Fibroblast of pulmonary artery (primary cell): ENCODE measurements around the gene PNPLA7.
A peak's percentile ranks its signal among the peaks of the same experiment; 100 is the strongest.
"Not testable (repeated sequence)": the region's sequence is repeated elsewhere in the genome, so short reads cannot be mapped to it uniquely, and the experiment has no call there.

Experiments used
- DNase-seq: peaks from one replicate; pipeline ENCODE4 v3.0.0-alpha.2; 2010; ENCODE audit warnings: low read depth
- H3K4me3 ChIP-seq: replicated peaks from 2 replicates; pipeline ENCODE4 v1.5.1; 2011; ENCODE audit warnings: low read depth, mild to moderate bottlenecking, control low read depth, low read length, moderate library complexity
- TF ChIP-seq, protein P1 (sequence below): IDR thresholded peaks from 2 replicates; pipeline ENCODE4 v1.5.1; 2011; ENCODE audit warnings: mild to moderate bottlenecking, control low read depth, low read length, inconsistent platforms; ENCODE audit errors: missing control alignments

The PNPLA7 gene

GRCh38 chr9:137558127-137558526, 7.9 kb upstream of the PNPLA7 start:
- TF ChIP-seq, protein P1, sequence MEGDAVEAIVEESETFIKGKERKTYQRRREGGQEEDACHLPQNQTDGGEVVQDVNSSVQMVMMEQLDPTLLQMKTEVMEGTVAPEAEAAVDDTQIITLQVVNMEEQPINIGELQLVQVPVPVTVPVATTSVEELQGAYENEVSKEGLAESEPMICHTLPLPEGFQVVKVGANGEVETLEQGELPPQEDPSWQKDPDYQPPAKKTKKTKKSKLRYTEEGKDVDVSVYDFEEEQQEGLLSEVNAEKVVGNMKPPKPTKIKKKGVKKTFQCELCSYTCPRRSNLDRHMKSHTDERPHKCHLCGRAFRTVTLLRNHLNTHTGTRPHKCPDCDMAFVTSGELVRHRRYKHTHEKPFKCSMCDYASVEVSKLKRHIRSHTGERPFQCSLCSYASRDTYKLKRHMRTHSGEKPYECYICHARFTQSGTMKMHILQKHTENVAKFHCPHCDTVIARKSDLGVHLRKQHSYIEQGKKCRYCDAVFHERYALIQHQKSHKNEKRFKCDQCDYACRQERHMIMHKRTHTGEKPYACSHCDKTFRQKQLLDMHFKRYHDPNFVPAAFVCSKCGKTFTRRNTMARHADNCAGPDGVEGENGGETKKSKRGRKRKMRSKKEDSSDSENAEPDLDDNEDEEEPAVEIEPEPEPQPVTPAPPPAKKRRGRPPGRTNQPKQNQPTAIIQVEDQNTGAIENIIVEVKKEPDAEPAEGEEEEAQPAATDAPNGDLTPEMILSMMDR: no peak
- no peak for DNase-seq
- no peak overlapping the region for H3K4me3 ChIP-seq

DNA sequence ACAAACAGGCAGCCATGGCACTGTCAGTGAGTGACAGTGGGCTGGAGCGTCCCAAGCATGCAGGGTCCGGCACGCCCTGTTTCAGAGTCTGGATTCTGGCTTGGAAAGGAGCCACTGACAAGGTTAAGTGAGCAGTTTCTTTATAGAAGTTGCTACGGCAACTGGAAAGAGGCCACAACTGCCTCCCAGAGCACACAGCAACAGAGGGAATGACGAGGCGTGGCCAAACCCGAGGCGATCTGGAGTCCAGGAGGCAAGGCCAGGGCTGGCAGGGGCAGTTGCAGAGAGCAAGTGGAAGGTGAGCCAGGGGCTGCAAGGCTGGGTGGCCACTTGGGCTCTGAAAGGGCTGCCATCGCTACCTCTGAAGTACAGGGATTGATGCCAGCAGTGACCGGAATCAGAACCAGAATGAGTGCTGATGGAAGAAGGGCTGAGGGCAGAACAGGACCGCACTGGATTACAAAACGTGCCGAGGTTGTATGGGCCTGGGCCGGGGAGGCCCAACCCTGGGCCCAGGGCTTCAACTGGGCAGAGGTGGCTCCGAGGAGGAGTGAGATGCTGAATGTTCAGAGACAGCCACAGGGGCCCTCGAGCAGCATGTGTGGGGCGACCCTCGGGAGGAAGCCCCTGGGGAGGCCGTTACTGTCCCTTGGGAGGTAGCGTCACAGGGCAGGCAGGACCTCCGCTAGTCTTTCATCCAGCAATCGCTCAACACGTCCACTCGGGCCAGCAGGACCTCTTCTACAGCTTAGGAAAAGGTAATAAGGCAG, 6.1 kb upstream of the PNPLA7 start:
- H3K4me3 ChIP-seq: no peak overlapping the region
- TF ChIP-seq, protein P1: no peak
- DNase-seq: peak; percentile 15

DNA sequence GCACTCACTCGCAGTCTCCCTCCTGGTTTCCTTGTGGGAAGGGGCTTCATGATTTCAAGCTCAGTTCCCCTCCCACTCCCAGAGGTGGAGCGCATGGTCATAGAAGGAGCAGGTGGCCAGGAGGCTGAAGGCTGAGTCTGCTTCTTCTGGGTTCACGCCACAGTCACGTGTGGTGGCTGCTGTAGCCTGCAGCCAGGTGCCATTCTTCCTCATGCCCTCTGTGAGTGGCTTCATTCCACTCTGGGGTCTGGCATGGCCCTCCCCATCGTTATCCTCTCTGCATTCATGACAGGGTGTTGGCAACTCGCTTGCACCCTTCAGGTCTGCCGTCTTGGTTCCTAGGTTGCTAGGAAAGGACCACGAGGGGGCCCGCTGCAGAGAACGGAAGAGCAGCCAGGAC, 5.0 kb upstream of the PNPLA7 start:
- TF ChIP-seq, protein P1: no peak
- H3K4me3 ChIP-seq: no peak overlapping the region
- DNase-seq: no peak

- TF ChIP-seq, protein P1: no peak
- no peak for DNase-seq
- no peak overlapping the region for H3K4me3 ChIP-seq
Measured at GRCh38 chr9:137554349-137554748, 4.1 kb upstream of the PNPLA7 start.

- H3K4me3 ChIP-seq, DNase-seq: not testable (repeated sequence)
Measured at GRCh38 chr9:137553654-137554053, 3.5 kb upstream of the PNPLA7 start.

DNA sequence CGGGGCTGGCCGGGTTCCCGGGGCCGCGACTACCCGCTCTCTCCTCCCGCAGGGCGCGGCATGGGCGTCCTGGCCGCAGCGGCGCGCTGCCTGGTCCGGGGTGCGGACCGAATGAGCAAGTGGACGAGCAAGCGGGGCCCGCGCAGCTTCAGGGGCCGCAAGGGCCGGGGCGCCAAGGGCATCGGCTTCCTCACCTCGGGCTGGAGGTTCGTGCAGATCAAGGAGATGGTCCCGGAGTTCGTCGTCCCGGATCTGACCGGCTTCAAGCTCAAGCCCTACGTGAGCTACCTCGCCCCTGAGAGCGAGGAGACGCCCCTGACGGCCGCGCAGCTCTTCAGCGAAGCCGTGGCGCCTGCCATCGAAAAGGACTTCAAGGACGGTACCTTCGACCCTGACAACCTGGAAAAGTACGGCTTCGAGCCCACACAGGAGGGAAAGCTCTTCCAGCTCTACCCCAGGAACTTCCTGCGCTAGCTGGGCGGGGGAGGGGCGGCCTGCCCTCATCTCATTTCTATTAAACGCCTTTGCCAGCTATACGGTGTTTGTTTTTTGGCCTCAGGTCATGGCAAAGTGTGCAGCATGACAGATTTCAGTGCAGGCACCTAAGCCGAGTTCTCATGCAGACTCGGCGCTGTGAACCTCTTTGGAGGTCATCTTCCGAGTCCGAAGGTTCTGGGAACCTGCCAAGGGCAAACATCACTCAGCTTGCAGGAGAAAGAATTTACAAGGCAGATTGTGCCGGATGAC, 2.0 kb upstream of the PNPLA7 start:
- TF ChIP-seq, protein P1: no peak
- peak overlapping the region; percentile 79 for H3K4me3 ChIP-seq
- no peak for DNase-seq

- TF ChIP-seq, protein P1: peak; percentile 39
- DNase-seq: peak; percentile 80
- H3K4me3 ChIP-seq: peak within 1 kb of the TSS; percentile 79
Measured at GRCh38 chr9:137551264-137552021, 1.2 kb upstream of the PNPLA7 start, which contains the start of gene MRPL41. Gene MRPL41 (plus strand): TSS chr9:137551879. CDS start chr9:137552082, 203 bp downstream.

GRCh38 chr9:137550958-137551263, 709 bp upstream of the PNPLA7 start:
- peak overlapping the region; percentile 62 for H3K4me3 ChIP-seq
- DNase-seq: not testable (repeated sequence)
